Chondrocyte (in vitro differentiated cells): ENCODE measurements around the gene STKLD1. TPM values are rescaled to one million over a fixed set of nuclear protein-coding genes. Genes with fewer than 3 reads are reported as not detected.

ENCODE experiments used
- DNase-seq: peaks from one replicate; pipeline ENCODE4 v3.0.0; 2021; ENCODE audit warnings: mixed read lengths, low spot score
- H3K27ac Mint-ChIP-seq: one replicate; pipeline ENCODE4 v1.8.0; 2021; ENCODE audit warnings: mild to moderate bottlenecking, moderate library complexity, mixed read lengths; ENCODE audit not compliant: unreplicated experiment
- H3K27me3 Mint-ChIP-seq: 2 replicates; pipeline ENCODE4 v1.8.0; 2021; ENCODE audit warnings: low read depth, mixed read lengths
- H3K36me3 Mint-ChIP-seq: 2 replicates; pipeline ENCODE4 v1.8.0; 2021; ENCODE audit warnings: low read depth, mixed read lengths
- H3K4me1 Mint-ChIP-seq: 2 replicates; pipeline ENCODE4 v1.8.0; 2021; ENCODE audit warnings: low read depth, mild to moderate bottlenecking, mixed read lengths
- H3K4me3 Mint-ChIP-seq: one replicate; pipeline ENCODE4 v1.8.0; 2021; ENCODE audit warnings: mild to moderate bottlenecking, moderate library complexity, mixed read lengths; ENCODE audit not compliant: unreplicated experiment
- H3K9me3 Mint-ChIP-seq: 2 replicates; pipeline ENCODE4 v1.8.0; 2021; ENCODE audit warnings: low read depth, mixed read lengths
- total RNA-seq: library from RNA; stranded (reverse); gene quantifications from 3 replicates; pipeline ENCODE4 v1.2.1, GENCODE V29; 2021
- TF ChIP-seq, protein P1 (sequence below): fragments of 200-600 bp; sonication (generic); IDR thresholded peaks from 2 replicates; pipeline ENCODE4 v1.5.0; 2021; ENCODE audit warnings: antibody characterized with exemption, mild to moderate bottlenecking, moderate library complexity

STKLD1 gene
- total RNA-seq, 1 donor from 2014 or later: 1.8 TPM

DNA sequence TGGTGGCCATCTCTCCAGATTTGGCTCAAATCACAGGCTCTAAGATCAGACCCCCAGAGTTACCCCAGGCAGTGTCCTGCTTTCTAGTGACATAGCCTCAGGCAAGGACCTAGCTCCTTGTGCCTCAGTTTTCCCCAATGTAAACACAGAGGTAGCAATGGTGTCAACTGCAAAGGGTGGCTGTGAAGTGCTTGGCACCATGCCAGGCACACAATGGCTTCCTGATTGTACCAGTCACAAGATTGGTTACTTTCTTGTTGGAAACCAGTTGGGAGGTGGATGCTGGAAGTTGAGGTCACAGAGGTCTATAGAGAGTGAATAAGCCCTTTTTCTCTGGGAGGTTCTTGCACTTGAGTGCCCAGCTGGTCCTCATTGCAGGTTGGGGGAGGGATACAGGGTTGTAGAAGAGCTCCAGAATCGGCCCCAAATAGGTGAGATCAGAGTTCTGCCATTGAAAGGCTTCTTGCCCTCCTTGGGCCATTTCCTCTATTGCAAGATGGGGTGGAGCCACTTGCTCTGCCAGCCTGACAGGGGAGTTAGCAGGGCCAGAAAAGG lies 2.3 kb downstream of the STKLD1 start:
- Mint-ChIP-seq H3K4me1 (peaks cover 22% of the 10 kb centered on the region), H3K9me3 (no peaks in the 10 kb centered on the region), H3K27ac (no peak overlapping the region), H3K36me3 (no peaks in the 10 kb centered on the region), H3K27me3 (no peaks in the 10 kb centered on the region), H3K4me3 (no peak overlapping the region)
- no peak for DNase-seq
- TF ChIP-seq, protein P1, sequence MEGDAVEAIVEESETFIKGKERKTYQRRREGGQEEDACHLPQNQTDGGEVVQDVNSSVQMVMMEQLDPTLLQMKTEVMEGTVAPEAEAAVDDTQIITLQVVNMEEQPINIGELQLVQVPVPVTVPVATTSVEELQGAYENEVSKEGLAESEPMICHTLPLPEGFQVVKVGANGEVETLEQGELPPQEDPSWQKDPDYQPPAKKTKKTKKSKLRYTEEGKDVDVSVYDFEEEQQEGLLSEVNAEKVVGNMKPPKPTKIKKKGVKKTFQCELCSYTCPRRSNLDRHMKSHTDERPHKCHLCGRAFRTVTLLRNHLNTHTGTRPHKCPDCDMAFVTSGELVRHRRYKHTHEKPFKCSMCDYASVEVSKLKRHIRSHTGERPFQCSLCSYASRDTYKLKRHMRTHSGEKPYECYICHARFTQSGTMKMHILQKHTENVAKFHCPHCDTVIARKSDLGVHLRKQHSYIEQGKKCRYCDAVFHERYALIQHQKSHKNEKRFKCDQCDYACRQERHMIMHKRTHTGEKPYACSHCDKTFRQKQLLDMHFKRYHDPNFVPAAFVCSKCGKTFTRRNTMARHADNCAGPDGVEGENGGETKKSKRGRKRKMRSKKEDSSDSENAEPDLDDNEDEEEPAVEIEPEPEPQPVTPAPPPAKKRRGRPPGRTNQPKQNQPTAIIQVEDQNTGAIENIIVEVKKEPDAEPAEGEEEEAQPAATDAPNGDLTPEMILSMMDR: no peak

DNA sequence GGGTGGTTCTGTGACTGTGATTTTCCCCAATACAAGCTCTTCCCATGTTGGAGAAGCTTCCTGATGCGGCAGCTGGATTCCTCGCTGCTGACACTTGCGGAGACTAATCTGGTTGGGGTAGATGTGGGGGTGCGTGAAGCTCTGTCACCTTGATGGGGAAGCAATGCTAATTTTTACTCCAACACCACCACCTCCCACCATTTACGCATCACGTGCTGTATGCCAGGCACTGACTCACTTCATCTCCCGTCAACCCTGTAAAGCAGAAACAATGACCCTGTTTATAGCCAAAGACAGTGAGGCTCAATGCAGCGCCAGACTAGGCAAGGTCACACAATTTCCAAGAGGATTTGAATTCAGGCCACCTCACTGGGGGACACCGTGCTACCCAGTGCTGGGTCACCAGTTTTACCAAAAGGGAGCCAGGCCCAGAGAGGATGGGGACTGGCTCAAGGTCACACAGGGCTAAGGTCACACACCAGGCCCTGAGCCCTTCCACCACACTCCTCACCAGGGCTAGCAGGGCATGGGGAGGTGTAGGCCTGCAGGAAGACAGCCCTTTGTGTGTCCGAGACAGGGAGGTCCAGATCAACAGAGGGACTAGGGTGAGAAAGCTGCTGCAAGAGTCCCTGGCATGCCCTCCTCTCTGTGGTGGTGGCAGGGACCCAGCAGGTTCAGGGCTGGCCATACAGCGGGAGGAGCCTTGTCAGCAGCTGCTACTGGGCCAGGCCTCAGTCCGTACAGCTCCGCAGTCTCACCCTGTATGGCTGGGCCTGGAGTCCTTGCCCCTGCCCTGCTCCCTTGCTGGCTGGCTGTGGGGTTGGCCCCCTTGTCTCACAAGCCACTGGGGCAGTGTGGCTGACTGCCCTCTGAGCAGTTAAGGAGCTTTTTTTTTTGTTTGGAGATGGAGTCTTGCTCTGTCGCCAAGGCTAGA lies 3.3 kb downstream of the STKLD1 start:
- H3K4me3 Mint-ChIP-seq: no peak overlapping the region
- DNase-seq: no peak
- TF ChIP-seq, protein P1: no peak
- H3K27ac Mint-ChIP-seq: no peak overlapping the region
- H3K27me3 Mint-ChIP-seq: no peaks in the 10 kb centered on the region
- no peaks in the 10 kb centered on the region for H3K9me3 Mint-ChIP-seq
- H3K4me1 Mint-ChIP-seq: peaks cover 17% of the 10 kb centered on the region
- H3K36me3 Mint-ChIP-seq: no peaks in the 10 kb centered on the region

DNA sequence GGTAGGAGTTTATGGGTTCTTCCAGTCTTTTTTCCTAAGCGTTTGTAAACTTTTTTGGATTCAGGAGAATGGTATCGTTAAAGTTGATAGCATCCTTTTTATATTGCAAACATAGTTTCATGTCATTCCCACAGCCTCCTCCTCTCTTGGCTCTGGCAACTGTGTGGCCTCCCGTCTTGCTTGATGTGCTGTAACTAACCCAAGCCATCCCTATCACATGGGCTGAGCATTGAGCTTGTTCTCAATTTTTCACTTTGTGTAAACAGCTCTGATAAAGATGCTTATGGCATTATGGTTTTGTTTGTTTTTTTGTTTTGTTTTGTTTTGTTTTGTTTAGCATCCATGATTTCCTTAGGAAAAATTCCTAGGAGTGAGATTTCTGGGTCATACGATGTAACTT lies 4.6 kb downstream of the STKLD1 start:
- H3K27me3 Mint-ChIP-seq: no peaks in the 10 kb centered on the region
- no peak for DNase-seq
- no peaks in the 10 kb centered on the region for H3K9me3 Mint-ChIP-seq
- no peak overlapping the region for H3K4me3 Mint-ChIP-seq
- TF ChIP-seq, protein P1: no peak
- H3K4me1 Mint-ChIP-seq: peaks cover 11% of the 10 kb centered on the region
- H3K36me3 Mint-ChIP-seq: no peaks in the 10 kb centered on the region
- H3K27ac Mint-ChIP-seq: no peak overlapping the region

DNA sequence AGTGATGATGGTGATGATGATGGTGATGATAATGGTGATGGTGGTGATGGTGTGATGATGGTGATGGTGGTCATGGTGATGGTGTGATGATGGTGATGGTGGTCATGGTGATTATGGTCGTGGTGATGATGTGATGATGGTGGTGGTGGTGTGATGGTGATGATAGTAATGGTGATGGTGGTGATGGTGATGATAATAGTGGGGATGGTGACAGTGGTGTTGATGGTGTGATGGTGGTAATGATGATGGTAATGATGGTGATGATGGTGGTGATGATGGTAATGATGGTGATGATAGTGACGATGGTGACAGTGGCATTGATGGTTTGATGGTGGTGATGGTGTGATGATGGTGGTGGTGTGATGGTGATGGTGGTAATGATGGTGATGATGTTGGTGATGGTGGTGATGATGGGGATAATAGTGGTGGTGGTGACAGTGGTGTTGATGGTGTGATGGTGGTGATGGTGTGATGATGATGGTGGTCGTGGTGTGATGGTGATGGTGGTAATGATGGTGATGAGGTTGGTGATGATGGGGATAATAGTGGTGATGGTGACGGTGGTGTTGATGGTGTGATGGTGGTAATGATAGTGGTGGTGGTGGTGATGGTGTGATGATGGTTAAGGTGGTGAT lies 6.5 kb downstream of the STKLD1 start:
- TF ChIP-seq, protein P1: no peak
- no peaks in the 10 kb centered on the region for H3K27me3 Mint-ChIP-seq
- H3K4me3 Mint-ChIP-seq: no peak overlapping the region
- no peak overlapping the region for H3K27ac Mint-ChIP-seq
- H3K36me3 Mint-ChIP-seq: no peaks in the 10 kb centered on the region
- peaks cover 4% of the 10 kb centered on the region for H3K4me1 Mint-ChIP-seq
- no peak for DNase-seq
- H3K9me3 Mint-ChIP-seq: no peaks in the 10 kb centered on the region

DNA sequence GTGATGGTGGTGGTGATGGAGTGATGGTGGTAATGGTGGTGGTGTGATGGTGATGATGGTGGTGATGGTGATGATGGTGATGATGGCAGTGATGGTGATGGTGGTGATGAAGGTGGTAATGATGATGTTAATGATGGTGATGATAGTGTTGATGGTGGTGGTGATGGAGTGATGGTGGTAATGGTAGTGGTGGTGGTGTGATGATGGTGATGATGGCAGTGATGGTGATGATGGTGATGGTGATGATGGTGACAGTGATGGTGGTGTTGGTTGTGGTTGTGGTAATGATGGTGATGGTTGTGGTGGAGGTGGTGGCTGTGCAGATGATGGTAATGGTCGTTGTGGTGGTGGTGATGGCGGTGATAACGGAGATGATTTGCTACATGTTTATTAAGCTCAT lies 7.3 kb downstream of the STKLD1 start:
- no peaks in the 10 kb centered on the region for H3K9me3 Mint-ChIP-seq
- no peak overlapping the region for H3K27ac Mint-ChIP-seq
- no peak for DNase-seq
- H3K36me3 Mint-ChIP-seq: no peaks in the 10 kb centered on the region
- TF ChIP-seq, protein P1: no peak
- H3K27me3 Mint-ChIP-seq: no peaks in the 10 kb centered on the region
- no peak overlapping the region for H3K4me3 Mint-ChIP-seq
- H3K4me1 Mint-ChIP-seq: no peaks in the 10 kb centered on the region
